Stimulated activated naive CD4-positive, alpha-beta T cell treated with Interleukin-2 at 50 U/mL for 16 hours (primary cell): ENCODE data around the gene TRMU.
"Not testable (repeated sequence)": the region's sequence is repeated elsewhere in the genome, so short reads cannot be mapped to it uniquely, and the experiment has no call there.

Experiments
- DNase-seq: peaks from one replicate; lab custom pipeline; 2025; lab: John Stamatoyannopoulos, UW

TRMU gene

DNA sequence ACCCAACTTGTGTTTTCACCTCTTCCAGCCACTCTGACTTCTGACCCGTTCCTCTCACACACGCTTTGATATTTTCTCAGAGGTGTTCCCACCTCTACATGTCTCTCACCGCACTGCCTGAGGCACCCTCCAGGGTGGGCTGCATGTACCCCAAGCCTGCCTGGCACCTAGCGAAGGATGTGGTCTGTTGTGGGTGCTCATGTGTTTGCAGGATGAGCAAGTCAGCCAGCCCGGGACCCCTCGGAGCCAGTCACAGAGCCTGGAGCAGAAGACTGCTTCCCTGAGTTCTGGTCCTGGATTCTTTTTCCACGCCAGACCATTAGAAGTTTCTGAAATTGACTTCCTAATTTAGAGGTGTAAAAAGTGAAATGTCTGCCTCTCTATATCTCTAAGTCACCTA, 35.0 kb upstream of the TRMU start:
- DNase-seq: no peak

DNA sequence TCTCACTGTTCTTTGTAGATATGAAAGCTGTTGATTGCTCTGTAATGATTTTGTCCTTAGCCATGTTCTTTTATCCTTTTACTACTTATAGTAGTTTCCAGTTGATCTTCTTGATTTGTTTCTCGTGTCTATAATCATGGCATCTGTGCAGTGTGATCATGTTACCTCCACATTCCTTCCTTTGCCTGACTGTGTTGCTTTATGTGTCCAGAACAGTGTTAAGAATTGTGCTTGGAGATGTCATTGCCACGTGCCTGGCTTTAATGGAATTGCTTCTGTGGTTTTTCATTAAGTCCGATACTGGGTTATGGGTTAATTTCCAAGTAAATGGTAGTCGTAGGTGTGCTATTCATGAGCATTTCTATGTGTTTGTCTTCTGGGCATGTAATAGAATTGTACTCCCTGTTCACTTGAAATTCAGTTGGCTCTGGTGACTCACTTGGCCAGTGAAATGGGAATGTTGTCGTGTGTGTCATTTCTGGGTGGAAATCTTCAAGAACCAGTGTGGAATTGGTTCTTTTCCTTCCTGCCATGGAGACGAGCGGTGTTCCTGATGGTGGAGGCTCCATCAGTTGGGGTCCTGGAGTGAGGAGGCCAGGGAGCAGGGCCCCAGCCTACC, 32.1 kb upstream of the TRMU start:
- DNase-seq: no peak

DNA sequence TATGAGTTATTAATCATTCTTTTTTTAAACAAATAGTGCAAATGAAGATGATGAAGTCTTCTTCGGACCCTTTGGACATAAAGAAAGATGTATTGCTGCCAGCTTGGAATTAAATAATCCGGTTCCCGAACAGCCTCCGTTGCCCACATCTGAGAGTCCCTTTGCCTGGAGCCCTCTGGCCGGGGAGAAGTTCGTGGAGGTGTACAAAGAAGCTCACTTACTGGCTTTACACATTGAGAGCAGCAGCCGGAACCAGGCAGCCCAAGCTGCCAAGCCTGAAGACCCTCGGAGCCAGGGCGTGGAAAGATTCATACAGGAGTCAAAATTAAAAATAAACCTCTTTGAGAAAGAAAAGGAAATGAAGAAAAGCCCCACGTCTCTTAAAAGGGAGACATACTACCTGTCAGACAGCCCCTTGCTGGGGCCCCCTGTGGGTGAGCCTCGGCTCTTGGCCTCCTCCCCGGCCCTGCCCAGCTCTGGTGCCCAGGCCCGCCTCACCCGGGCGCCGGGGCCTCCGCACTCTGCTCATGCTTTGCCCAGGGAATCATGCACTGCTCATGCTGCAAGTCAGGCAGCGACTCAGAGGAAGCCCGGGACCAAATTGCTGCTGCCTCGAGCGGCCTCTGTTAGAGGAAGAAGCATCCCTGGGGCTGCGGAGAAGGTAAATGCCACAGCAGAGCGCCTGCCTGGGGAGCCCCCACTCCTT, 27.1 kb upstream of the TRMU start:
- no peak for DNase-seq

DNA sequence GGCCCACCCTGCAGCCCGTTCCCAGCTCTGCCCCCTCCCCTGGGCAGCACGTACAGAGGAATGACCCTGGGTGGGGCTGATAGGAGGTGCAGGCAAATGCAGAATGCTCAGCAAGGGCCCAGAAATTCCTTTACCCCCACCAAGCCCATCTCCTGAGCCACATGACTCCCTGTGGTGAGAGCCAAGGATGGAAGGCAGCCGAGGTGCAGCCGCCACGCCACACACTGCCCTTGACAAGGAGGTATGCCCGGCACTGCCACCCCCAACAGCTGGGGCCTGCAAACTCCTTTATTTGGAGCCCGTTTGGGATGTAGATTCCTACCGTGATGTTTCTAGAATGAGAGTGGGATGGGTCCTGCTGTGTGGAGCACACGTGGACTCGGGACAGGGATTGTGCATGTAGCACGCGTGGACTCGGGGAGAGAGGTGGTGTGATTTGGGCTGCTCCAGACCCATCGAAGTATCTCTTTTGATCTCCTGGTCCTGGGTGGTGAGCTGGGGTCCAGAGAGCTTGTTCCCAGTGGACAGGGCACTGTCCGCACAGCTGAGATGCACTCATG, 25.9 kb upstream of the TRMU start:
- DNase-seq: no peak

DNA sequence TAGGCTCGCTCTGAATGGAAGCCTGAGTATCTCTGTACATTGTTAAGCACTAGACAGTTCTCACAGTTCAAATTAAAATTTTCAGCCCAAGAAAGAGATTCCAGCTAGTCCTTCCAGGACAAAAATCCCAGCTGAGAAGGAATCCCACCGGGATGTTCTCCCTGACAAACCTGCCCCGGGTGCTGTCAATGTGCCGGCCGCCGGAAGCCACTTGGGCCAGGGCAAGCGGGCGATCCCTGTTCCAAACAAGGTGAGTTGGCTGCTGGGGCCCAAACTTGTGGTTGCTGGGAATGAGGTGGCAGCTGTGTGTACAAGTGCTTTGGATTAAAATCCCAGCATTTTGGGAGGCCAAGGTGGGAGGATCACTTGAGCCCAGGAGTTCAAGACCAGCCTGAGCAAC, 23.5 kb upstream of the TRMU start:
- no peak for DNase-seq

DNA sequence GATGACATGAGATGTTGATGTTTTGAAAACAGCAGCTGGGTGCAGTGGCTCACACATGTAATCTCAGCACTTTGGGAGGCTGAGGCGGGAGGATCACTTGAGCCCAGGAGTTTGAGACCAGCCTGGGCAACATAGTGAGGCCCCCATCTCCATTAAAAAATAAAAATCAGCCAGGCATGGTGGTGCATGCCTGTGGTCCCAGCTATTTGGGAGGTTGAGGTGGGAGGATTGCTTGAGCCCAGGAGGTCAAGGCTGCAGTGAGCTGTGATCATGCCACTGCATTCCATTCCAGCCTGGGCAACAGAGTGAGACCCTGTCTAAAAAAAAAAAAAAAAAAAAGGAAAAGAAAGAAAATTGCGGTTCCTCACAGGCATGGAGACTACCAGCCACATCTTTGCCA, 22.7 kb upstream of the TRMU start:
- DNase-seq: not testable (repeated sequence)

DNA sequence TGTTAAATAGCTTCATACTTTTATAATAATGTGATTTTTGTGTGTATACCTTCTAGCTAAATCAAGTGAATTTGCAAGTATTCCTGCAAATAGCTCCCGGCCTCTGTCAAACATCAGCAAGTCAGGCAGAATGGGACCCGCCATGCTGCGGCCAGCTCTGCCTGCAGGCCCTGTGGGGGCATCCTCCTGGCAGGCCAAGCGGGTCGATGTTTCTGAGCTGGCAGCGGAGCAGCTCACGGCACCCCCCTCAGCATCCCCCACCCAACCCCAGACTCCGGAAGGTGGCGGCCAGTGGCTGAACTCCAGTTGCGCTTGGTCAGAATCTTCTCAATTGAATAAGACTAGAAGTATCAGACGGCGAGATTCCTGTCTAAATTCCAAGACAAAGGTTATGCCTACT, 19.5 kb upstream of the TRMU start:
- no peak for DNase-seq

DNA sequence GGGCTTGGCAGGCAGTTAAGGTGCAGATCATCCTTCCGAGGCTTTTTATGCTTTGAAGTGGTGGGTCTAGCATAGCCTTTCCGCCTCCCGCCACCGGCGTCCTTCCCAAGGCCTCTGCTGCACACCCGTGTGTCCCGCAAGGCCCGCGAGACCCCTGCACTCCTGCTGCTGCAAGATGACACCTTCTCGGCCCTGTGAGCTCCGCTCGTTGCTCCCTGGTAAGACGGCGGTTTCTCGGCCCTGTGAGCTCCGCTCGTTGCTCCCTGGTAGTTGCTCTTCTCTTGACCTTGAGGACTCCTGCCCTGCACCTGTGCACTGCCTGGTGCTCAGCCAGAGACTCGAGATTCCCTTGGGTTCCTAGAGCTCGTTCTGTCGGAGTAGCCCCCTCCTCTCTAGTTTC, 17.9 kb upstream of the TRMU start:
- no peak for DNase-seq

DNA sequence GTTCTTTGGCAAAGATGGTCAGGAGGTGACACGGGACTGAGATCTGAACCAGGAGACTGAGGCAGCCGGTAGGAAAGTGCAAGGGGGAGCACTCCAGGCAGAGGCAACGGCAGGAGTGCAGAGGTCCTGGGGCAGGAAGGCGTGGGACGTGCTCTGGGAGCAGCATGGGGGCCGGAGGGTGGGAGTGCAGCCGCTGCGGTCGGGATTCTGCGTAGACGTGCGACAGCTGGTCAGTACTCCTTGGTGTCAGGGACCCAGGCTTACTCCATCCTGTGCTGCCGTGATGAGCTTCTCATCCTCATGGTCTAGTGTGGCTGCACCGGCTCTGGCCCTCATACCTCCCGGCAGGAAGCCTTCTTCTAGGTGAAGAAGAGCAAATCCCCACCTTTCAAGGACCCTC, 16.9 kb upstream of the TRMU start:
- DNase-seq: no peak

DNA sequence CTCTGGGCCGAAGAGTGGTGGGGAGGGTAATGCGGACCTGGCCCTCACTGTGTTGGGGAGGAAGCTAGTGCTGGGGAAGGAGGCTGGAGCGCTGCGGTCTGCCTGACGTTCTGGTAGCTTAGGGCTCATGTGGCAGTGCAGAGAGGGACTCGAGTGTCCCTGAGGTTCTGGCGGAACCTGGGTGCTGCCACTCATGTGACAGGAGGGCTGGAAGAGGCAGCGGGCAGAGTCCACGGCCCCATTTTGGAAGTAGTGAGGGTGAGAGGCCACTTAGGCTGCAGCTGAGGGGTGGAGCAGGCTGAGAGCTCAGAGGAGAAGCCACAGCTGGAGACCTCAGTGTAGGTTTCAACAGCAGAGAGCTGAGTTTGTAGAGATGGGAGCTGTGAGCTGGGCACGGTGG, 16.2 kb upstream of the TRMU start:
- no peak for DNase-seq

DNA sequence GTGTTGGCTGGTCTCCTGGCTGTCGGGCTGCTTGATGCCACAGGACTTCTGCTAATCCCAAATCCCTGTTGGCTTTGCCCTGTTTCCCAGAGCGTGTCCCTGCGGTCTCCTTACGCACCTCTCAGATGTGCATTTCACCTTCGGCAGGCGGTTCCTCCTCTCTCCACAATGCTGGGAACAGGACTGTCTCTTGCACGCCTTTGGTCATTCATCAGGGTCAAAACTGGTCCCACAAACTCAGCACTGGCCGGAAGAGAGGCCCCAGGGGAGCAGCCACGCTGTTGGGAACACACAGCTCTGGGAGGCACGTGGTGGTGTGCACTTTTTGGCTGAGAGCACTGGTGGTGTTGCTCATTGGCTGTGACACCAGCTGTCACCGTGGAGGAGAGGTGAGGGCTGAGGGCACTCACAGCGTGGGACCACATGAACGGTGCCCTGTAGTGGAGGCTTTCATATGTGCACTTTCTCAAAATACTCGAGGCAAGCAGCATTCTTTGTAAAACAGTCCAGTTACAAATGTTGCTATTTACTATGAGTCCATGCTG, 15.3 kb upstream of the TRMU start:
- DNase-seq: no peak

DNA sequence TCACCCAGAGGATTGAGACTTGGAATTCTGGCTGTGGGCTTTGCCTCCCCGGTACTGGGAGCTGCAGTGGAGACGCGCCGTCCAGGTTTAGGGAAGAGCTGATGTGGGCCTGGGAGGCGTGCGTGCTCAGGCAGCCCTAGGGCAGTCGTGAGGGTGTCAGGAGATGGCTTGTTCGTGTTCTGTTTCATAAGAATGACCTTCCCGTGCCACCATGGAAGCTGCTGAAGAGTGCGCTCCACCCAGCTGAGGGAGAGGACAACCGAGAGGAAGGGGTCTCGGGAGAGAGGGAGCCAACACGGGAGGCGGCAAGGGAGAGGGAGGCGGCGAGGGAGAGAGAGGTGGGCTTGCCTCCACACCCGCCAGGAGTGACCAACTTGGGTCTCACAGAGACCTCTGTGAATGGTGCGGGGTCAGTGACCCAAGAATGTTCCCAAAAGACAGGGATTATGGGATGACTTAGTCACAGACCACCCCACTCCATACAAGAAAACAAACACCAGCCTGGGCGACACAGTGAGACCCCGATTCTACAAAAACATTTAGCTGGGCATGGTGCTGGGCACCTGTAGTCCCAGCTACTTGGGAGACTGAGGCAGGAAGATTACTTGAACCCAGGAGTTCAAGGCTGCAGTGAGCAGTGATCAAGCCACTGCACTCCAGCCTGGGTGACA, 14.7 kb upstream of the TRMU start:
- no peak for DNase-seq

DNA sequence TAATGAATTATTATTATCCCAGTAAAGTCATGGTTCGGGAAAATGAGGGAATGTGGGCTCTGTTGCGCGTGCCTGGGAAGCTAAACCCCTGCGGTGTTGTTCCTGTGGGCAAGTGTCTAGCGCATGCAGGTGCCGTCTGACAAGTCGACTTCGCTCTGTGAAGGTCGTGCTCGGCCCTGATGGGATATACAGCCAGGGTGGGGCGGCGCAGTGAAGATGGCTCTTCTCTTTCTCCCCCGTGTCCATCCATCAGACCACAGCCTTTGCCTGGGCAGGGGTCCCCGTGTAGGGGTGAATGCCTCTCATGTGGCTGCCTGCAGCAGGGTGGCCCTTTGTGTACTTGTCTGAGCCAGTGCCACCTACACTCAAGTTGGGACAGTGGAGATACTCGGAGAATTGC, 12.8 kb upstream of the TRMU start:
- no peak for DNase-seq

DNA sequence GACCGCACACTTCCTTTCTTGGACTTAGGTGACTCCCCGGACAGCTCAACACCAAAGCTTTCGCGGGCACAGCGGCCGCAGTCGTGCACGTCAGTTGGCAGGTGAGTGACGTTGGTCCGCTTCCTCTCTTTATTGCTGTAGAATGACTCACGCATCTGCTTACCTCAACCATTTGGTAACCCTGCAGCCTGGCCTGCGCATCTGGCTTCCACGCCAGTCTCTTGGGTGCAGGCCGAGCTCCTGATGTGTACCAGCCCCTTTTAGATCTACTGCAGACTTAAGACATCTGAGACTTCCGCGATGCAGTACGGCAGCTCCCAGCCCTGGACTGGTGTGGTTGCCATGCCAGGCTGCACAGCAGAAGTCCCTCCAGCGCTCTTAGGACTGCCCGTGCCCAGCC, 12.4 kb upstream of the TRMU start:
- no peak for DNase-seq

DNA sequence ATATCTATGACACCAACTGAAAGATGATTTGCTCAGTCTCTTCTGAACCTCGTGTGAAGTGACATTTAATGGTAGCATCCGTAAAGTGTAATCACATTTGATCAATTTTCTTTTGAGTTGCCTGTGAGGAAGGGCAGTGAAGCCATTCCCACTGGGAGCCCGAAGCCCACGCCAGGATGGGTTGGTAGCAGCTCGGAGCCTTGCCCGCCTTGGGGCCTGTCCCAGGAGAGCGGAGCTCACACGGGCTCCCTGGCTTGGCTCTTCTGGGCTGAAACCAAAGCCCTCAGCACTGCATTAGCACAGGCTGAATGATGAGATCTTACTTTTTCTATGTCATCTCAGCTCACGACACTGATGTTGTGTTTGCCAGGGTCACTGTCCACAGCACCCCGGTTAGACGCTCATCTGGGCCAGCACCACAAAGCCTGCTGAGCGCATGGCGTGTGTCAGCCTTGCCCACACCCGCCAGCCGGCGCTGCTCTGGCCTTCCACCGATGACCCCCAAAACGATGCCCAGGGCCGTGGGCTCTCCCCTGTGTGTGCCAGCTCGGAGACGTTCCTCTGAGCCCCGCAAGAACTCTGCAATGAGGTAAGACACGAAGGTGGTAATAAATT, 9.3 kb upstream of the TRMU start:
- no peak for DNase-seq

DNA sequence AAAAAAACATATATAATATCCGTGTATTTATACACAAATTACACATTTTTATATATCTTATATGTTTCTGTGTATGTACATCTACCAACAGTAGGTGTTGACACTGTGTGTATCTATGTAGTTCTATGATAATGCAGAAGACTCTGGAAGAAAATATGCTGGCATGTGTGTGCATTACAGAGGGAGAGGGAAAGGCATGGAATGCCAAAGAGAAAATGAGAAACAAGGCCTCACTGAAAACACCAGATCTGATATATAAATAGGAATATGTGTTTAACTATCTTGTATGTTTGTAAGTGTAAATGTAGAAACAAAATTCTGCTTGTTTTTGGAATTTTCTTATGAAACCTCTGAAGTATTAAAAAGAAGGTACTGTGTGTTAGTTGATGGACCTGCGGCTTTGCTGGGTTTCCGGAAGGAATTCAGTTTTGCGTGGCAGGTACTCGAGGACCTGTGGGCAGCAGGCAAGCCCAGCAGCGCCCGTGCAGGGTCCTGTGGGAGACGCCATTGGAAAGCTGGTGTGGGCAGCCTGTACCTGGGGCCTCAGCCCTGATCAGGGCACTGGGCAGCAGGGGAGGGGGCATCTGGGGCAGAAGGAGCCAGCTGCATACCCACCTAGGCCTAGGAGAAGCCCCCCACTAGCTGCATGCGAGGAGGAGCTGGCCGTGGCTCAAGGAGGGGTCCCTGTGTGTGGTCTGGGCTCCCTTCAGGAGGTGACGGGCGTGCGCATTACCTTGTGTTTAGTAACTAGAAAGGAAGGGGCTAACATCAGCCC, 7.6 kb upstream of the TRMU start:
- no peak for DNase-seq

DNA sequence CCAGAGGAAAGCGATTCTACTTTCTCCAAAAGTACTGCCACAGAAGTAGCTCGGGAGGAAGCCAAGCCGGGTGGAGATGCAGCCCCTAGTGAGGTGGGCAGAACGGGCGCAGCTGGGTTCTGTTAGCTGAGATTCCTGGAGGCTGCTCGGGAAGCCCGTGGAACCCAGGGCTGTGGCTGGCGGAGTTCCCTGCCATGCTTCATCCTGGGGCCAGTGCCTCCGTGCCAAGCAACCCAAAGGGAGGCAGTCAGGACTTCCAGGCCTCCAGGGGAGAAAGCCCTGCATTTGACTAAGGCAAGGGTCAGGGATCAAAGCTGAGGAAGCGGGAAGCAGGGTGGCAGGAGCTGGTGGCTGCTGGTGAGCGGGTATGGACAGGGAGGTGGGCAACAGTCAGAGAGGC, 6.7 kb upstream of the TRMU start:
- no peak for DNase-seq

DNA sequence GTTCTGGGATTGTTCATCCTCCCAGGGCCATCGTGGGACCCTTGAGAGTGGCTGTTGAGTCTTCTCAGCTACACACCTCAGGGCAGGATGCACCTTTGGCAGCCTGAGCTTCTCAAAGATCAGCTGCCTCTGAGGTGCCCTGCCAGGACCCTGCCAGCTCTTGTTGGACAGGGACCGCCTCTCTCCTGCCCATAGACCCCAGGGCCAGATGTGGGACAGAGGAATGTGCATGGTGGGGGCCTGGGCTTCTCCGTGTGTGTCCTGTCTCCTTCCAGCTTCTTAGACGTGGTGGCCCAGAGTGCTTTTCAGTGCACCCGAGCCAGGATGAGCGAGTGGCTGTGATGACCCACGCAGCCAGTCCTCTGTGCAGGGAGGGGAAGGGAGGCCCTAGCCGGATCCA, 5.9 kb upstream of the TRMU start:
- DNase-seq: no peak

DNA sequence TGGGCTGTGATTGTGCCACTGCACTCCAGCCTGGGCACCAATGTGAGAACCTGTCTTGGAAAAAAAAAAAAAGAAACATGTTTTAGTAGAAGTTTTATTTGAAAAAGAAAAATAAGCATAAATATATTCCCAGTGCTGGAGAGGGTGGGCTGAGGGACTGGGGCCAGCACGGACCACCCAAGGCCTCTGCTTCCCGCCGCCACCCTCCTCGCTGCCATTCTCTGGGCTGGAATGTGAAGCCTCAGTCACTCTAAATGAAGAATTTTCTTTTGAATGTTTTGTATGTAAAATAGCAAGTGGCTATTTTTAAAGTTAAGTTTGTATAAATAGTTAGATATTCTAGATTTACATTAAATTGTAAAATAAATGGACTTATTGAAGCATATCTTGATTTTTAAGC, 5.1 kb upstream of the TRMU start:
- no peak for DNase-seq

DNA sequence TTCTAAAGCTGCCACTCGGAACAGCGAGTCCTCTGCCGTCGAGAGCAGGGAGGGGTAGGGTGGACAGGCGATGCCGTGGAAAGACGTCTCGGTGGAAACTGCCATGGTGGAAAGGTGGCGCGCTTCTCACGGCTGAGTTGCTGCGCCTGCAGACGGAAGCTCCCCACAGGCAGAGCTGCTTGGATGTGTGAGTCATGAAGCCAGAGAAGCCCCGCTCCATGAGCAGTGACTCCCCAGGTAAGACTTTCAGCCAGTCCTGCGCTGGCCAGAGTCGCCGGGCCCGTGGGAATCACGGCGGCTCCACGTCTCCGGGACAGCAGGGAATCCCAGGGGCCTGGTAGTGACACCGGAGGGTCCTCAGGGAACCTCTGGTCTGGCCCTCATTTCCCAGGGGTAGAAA, 4.0 kb upstream of the TRMU start:
- DNase-seq: no peak

DNA sequence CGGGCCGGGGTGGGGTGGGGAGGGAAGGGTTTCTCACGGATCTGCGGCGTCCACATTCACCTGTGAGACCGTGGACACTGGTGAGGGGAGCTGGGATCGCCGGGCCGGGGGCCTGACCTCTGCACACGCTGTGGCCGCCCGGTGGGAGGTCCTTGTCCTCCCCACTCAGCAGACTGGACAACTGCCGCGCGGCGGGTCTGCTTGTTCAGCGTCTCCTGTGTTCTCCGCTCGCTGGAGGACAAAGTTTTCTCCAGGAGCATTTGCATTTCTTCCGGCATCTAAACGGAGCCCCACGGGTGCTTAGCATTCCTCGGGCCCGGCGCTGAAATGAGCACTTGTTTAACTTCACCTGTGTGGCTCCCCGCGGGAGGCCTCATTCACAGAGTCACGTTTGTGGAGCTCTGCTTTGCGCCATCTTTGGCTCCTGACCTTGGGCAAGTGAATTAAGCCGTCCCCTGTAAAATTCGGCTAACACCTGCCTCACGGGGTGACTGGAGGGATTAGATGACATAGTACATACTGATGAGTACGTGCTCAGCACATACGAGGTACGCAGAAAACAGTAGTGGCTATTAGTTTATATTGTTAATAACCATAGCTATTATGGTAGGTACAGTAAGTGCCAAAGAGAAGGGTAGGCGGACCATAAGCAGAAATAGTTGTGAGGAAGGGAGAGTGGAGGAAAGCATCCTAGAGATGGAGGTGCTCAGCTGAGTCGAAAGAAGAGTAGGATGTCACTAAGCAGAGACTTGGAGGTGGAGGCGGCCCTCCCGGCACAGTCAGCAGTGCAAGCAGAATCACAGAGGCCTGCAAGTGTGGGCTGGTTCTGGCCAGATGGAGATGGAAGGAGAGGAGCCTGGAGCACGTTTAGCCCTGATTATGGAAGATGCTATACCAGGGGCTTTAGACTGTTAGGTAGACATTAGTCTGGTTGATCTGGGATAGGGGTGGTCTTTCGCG, 885 bp downstream of the TRMU start:
- no peak for DNase-seq
